HEK293 (cell line): ENCODE measurements around the gene AK3.

Experiments used
- BCL11A ChIP-seq: fragments of 450-650 bp; formaldehyde crosslinking; IDR thresholded peaks from 2 replicates; pipeline ENCODE4 v1.5.1; 2016; ENCODE audit warnings: low read depth, missing biosample characterization, missing genetic modification characterization
- CTCF ChIP-seq: fragments of 450-650 bp; formaldehyde crosslinking; IDR thresholded peaks from 2 replicates; pipeline ENCODE4 v1.5.1; 2016; ENCODE audit warnings: missing biosample characterization, missing genetic modification characterization
- GFI1B ChIP-seq: fragments of 450-650 bp; formaldehyde crosslinking; IDR thresholded peaks from 2 replicates; pipeline ENCODE4 v1.5.1; 2016; ENCODE audit warnings: missing biosample characterization, missing genetic modification characterization
- MYNN ChIP-seq: fragments of 450-650 bp; formaldehyde crosslinking; IDR thresholded peaks from 2 replicates; pipeline ENCODE4 v1.5.1; 2016; ENCODE audit warnings: missing biosample characterization, missing genetic modification characterization, borderline replicate concordance
- MZF1 ChIP-seq: fragments of 450-650 bp; formaldehyde crosslinking; IDR thresholded peaks from 2 replicates; pipeline ENCODE4 v1.5.1; 2017; ENCODE audit warnings: missing biosample characterization, missing genetic modification characterization, borderline replicate concordance
- REST ChIP-seq: fragments of 450-650 bp; formaldehyde crosslinking; IDR thresholded peaks from 2 replicates; pipeline ENCODE4 v1.5.1; 2016; ENCODE audit warnings: missing biosample characterization, missing genetic modification characterization
- ZNF280D ChIP-seq: fragments of 450-650 bp; formaldehyde crosslinking; IDR thresholded peaks from 2 replicates; pipeline ENCODE4 v1.5.1; 2016; ENCODE audit warnings: missing biosample characterization, missing genetic modification characterization
- ZNF513 ChIP-seq: fragments of 450-650 bp; IDR thresholded peaks from 2 replicates; pipeline ENCODE4 v1.5.1; 2018; ENCODE audit warnings: missing biosample characterization, missing genetic modification characterization
- ZNF558 ChIP-seq: fragments of 450-650 bp; formaldehyde crosslinking; IDR thresholded peaks from 2 replicates; pipeline ENCODE4 v1.5.1; 2016; ENCODE audit warnings: missing biosample characterization, missing genetic modification characterization
- ZNF623 ChIP-seq: fragments of 450-650 bp; formaldehyde crosslinking; IDR thresholded peaks from 2 replicates; pipeline ENCODE4 v1.5.1; 2016; ENCODE audit warnings: missing biosample characterization, missing genetic modification characterization
- ZNF658 ChIP-seq: fragments of 450-650 bp; formaldehyde crosslinking; IDR thresholded peaks from 2 replicates; pipeline ENCODE4; 2016; ENCODE audit warnings: missing biosample characterization, missing genetic modification characterization
- ZSCAN30 ChIP-seq: fragments of 450-650 bp; IDR thresholded peaks from 2 replicates; pipeline ENCODE4 v1.5.1; 2018; ENCODE audit warnings: missing biosample characterization, mild to moderate bottlenecking, missing genetic modification characterization, moderate library complexity

GRCh38 chr9:4671737-4672136, 69.3 kb downstream of the AK3 start:
- no peak for TF ChIP-seq REST
- no peak for TF ChIP-seq ZNF558 (tag by site-specific recombination)
- no peak for TF ChIP-seq BCL11A (tag by site-specific recombination)
- no peak for TF ChIP-seq ZSCAN30 (tag by site-specific recombination)
- TF ChIP-seq ZNF658 (tag by site-specific recombination) = no peak
- TF ChIP-seq CTCF (tag by site-specific recombination) = no peak
- TF ChIP-seq MZF1 = no peak
- TF ChIP-seq MYNN (tag by site-specific recombination) = no peak
- no peak for TF ChIP-seq ZNF513
- no peak for TF ChIP-seq GFI1B (tag by site-specific recombination)
- no peak for TF ChIP-seq ZNF623 (tag by site-specific recombination)
- TF ChIP-seq ZNF280D (tag by site-specific recombination) = no peak
